GM21723 (cell line): Measurements from ENCODE around the gene C11orf42.

Experiments
- ATAC-seq: cut with Tn5 transposase; IDR thresholded peaks from one replicate; pipeline ENCODE4 v1.9.1; 2021; ENCODE audit warnings: mild to moderate bottlenecking, moderate library complexity; ENCODE audit not compliant: unreplicated experiment

The C11orf42 gene

DNA sequence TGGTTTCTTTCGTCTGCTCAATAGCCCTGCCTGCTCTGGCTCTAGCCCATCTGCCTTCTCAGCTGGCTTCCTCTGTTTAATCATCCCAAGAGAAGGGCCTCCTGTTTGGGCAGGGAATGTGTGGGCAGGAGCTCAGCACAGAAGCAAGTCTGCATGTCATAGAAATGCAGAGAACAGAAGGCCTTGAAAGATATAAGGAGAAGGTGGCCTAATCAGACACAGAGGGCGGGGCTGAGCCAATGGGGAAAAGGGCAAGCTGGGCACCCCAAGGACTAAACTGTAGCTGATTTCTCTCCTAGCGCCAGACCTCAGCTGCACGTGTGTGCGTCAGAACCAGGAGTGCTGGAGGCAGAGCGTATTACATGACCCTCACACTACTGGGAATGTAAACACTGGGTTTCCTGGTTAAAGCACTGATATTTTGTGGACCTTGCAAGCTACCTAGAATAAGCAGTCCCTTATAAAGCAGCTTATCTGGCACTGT lies 46.7 kb downstream of the C11orf42 start:
- ATAC-seq, result no peak

DNA sequence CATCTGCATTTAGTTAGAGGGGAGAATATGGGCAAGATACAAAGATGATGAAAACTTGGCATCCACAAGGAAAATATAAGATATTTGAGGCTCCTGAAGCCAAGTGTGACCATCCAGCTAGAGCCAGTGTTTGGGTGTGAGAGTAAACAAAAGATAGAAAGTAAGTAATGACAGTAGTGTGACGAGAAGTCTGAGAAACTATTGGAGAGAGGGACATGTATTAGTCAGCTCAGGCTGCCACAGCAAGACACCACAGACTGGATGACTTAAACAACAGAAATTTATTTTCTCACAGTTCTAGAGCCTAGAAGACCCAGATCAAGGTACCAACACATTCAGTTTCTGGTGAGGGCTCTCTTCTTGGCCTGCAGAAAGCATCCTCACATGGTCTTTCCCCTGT lies 47.8 kb downstream of the C11orf42 start:
- ATAC-seq, result no peak

DNA sequence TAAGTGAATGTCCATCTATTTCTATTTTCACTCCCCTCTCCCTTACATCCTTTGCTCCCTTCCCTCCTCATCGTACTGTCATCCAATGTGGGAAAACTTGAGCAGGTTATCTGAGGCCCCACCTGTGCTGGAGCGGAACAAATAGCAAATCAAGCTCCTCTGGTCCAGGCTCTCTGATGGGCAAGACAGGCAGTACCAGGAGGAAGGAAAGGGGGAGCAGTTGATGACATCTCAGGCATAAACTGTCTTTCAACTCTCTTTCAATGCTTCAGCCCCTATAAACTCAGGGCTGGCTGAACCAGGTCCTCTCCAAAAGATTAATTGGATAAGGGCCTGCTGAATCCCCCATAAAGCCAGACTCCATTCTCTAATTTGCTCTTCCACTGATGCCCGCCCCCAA lies 52.8 kb downstream of the C11orf42 start:
- ATAC-seq, result no peak

DNA sequence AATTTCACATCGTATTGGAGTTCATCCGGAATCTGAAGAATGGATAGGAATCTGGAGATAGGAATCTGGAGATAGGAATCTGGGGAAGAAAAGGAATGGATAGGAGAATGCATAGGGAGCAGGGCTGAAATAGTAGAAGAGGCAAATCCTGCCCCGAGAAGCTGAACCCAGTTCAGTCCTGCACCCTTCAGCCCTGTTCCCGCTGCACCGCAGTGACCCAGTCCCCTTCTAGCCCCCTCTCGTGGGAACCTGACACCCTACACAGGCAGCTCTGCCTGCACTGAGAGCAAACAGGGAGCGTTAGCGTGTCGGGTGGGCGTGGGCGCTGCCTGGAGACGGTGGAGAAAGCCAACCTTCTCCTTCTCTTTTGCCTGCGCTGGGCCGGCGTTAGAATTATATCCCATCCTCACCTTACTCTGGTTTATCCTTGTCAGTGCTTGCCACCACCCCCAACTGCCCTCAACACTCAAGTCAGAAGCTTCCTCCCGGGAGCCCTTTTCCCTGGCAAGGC lies 53.3 kb downstream of the C11orf42 start:
- no peak for ATAC-seq

DNA sequence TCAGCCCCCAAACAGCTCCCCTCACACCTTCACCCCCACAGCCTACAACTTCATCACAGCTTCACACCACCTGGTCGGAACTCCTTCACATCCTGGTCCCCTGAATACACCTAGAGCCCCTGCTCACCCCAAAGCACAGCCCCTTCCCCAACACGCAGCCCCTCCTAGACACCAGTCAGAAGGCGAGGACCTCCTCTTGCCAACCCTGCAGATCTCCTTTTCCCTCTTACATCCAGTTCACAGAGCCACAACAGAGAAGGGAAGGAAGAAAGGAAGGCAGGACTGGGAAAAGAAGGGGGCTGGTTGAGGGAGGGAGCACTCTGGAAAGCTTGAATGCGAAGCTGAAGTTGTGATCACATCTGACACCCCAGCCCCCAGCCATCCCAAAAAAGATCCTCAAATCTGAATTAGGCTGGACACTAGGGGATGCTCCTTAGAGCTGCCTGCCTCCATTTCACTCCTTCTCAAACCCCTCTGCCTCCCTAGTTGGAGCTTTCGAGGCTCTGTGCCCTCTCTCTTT lies 54.9 kb downstream of the C11orf42 start:
- no peak for ATAC-seq
